Astrocyte (in vitro differentiated cells and primary cell): Measurements from ENCODE around the gene ELMO1. TPM values are rescaled to one million over a fixed set of nuclear protein-coding genes. Genes with fewer than 3 reads are reported as not detected.

ENCODE experiments used
- DNase-seq: peaks from one replicate; pipeline ENCODE4 v3.0.0-alpha.2; 2010; ENCODE audit warnings: low read depth
- FAIRE-seq: peaks from 2 replicates; lab custom pipeline; 2011; peaks lifted over from hg19 to GRCh38; lab: Jason Lieb, UNC
- H2AFZ ChIP-seq: 2 replicates; pipeline ENCODE4 v1.6.0; 2012; ENCODE audit warnings: low read depth, low read length, inconsistent platforms
- H3K27ac ChIP-seq: 2 replicates; pipeline ENCODE4 v1.5.1; 2011; ENCODE audit warnings: low read depth, low read length, inconsistent platforms
- H3K27me3 ChIP-seq: 2 replicates; pipeline ENCODE4 v1.6.0; 2011; ENCODE audit warnings: low read length, inconsistent platforms; ENCODE audit not compliant: insufficient read depth
- H3K36me3 ChIP-seq: 2 replicates; pipeline ENCODE4 v1.5.1; 2011; ENCODE audit warnings: low read length, inconsistent platforms; ENCODE audit not compliant: insufficient read depth
- H3K4me1 ChIP-seq: 2 replicates; pipeline ENCODE4 v1.5.1; 2011; ENCODE audit warnings: low read length, inconsistent platforms; ENCODE audit not compliant: insufficient read depth
- H3K4me2 ChIP-seq: 2 replicates; pipeline ENCODE4 v1.6.0; 2012; ENCODE audit warnings: low read length, inconsistent platforms
- H3K4me3 ChIP-seq: 2 replicates; pipeline ENCODE4 v1.5.1; 2011; ENCODE audit warnings: low read depth, mild to moderate bottlenecking, low read length, inconsistent platforms; ENCODE audit not compliant: insufficient read depth
- H3K79me2 ChIP-seq: 2 replicates; pipeline ENCODE4 v1.6.0; 2012; ENCODE audit warnings: mild to moderate bottlenecking, low read length, inconsistent platforms; ENCODE audit not compliant: insufficient read depth
- H3K9ac ChIP-seq: 2 replicates; pipeline ENCODE4 v1.6.0; 2012; ENCODE audit warnings: mild to moderate bottlenecking, low read length, inconsistent platforms
- H3K9me3 ChIP-seq: 2 replicates; pipeline ENCODE4 v1.5.1; 2012; ENCODE audit warnings: low read depth, mild to moderate bottlenecking, low read length, inconsistent platforms; ENCODE audit not compliant: insufficient read depth
- H4K20me1 ChIP-seq: 2 replicates; pipeline ENCODE4 v1.6.0; 2012; ENCODE audit warnings: low read length, inconsistent platforms; ENCODE audit not compliant: insufficient read depth
- H3K27ac Mint-ChIP-seq: one replicate; pipeline ENCODE4 v1.8.0; 2021; ENCODE audit warnings: mild to moderate bottlenecking, mixed read lengths; ENCODE audit not compliant: unreplicated experiment
- H3K27me3 Mint-ChIP-seq: one replicate; pipeline ENCODE4 v1.8.0; 2021; ENCODE audit warnings: low read depth, mixed read lengths; ENCODE audit not compliant: unreplicated experiment
- H3K36me3 Mint-ChIP-seq: one replicate; pipeline ENCODE4 v1.8.0; 2021; ENCODE audit warnings: low read depth, mixed read lengths; ENCODE audit not compliant: unreplicated experiment
- H3K4me1 Mint-ChIP-seq: one replicate; pipeline ENCODE4 v1.8.0; 2021; ENCODE audit warnings: low read depth, mixed read lengths; ENCODE audit not compliant: unreplicated experiment
- H3K4me3 Mint-ChIP-seq: one replicate; pipeline ENCODE4 v1.8.0; 2021; ENCODE audit warnings: mild to moderate bottlenecking, moderate library complexity, mixed read lengths; ENCODE audit not compliant: unreplicated experiment
- H3K9me3 Mint-ChIP-seq: one replicate; pipeline ENCODE4 v1.8.0; 2021; ENCODE audit warnings: mild to moderate bottlenecking, mixed read lengths; ENCODE audit not compliant: unreplicated experiment
- CTCF ChIP-seq: IDR thresholded peaks from 2 replicates; pipeline ENCODE4 v1.5.1; 2011; ENCODE audit warnings: low read depth, mild to moderate bottlenecking, inconsistent platforms, low read length, moderate library complexity; ENCODE audit not compliant: insufficient read depth
- EZH2 ChIP-seq: IDR thresholded peaks from 2 replicates; pipeline ENCODE4 v1.6.1; 2012; ENCODE audit warnings: mild to moderate bottlenecking, low read length, inconsistent platforms; ENCODE audit not compliant: insufficient read depth
- total RNA-seq: library from RNA; stranded (reverse); gene quantifications from 2 replicates; pipeline ENCODE4 v1.2.1, GENCODE V29; 2021

ELMO1 gene
- total RNA-seq, 1 donor from 2014 or later = 20.4 TPM

- DNase-seq (no peak), FAIRE-seq (no peak)
- H4K20me1 ChIP-seq = no peaks in the 10 kb centered on the region
- no peaks in the 10 kb centered on the region for H3K9me3 ChIP-seq
- no peak overlapping the region for H2AFZ ChIP-seq
- Mint-ChIP-seq H3K27me3 (no peaks in the 10 kb centered on the region), H3K36me3 (no peaks in the 10 kb centered on the region), H3K9me3 (no peaks in the 10 kb centered on the region), H3K4me3 (no peak overlapping the region), H3K27ac (no peak overlapping the region), H3K4me1 (no peaks in the 10 kb centered on the region)
- H3K27ac ChIP-seq = no peak overlapping the region
- no peak overlapping the region for H3K9ac ChIP-seq
- H3K4me2 ChIP-seq = no peak overlapping the region
- H3K36me3 ChIP-seq = no peaks in the 10 kb centered on the region
- no peak for TF ChIP-seq CTCF
- no peak for TF ChIP-seq EZH2
- H3K4me1 ChIP-seq = no peaks in the 10 kb centered on the region
- no peak overlapping the region for H3K4me3 ChIP-seq
- no peaks in the 10 kb centered on the region for H3K79me2 ChIP-seq
- no peaks in the 10 kb centered on the region for H3K27me3 ChIP-seq
Observed at GRCh38 chr7:37432281-37432920, 16.3 kb downstream of the ELMO1 start.

- Histone ChIP-seq H3K27me3 (no peaks in the 10 kb centered on the region), H3K36me3 (no peaks in the 10 kb centered on the region), H2AFZ (no peak overlapping the region), H4K20me1 (no peaks in the 10 kb centered on the region), H3K79me2 (no peaks in the 10 kb centered on the region), H3K4me3 (no peak overlapping the region), H3K4me1 (no peaks in the 10 kb centered on the region), H3K27ac (no peak overlapping the region), H3K4me2 (no peak overlapping the region), H3K9ac (no peak overlapping the region), H3K9me3 (no peaks in the 10 kb centered on the region)
- no peaks in the 10 kb centered on the region for H3K9me3 Mint-ChIP-seq
- H3K36me3 Mint-ChIP-seq = no peaks in the 10 kb centered on the region
- H3K27me3 Mint-ChIP-seq = no peaks in the 10 kb centered on the region
- TF ChIP-seq EZH2 = no peak
- TF ChIP-seq CTCF = no peak
- no peaks in the 10 kb centered on the region for H3K4me1 Mint-ChIP-seq
- no peak for FAIRE-seq
- no peak overlapping the region for H3K4me3 Mint-ChIP-seq
- H3K27ac Mint-ChIP-seq = no peak overlapping the region
- no peak for DNase-seq
Observed at GRCh38 chr7:37431413-37431812, 17.3 kb downstream of the ELMO1 start.

DNA sequence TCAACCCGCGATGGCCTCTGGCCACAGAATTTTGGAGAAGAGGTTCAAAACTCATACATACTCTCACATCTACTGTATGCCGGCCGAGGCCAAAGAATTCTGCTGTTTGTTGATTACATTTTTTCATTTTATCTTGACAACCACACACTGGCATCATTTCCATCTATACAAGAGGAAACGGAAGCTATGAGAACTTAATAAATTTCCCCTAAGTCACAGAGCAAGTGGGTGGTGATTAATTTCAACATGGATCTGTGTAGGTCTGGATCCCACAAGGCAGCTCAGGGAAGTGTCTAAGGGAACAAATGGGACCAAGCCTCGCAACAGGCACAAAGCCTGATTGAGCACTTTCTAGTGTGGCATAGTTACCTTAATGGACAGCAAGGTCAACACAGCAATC lies 18.0 kb downstream of the ELMO1 start:
- no peaks in the 10 kb centered on the region for H3K27me3 Mint-ChIP-seq
- H2AFZ ChIP-seq = no peak overlapping the region
- FAIRE-seq (no peak), DNase-seq (no peak)
- no peak overlapping the region for H3K27ac ChIP-seq
- no peak overlapping the region for H3K9ac ChIP-seq
- H3K4me3 ChIP-seq = no peak overlapping the region
- H3K9me3 ChIP-seq = no peaks in the 10 kb centered on the region
- no peaks in the 10 kb centered on the region for H3K4me1 ChIP-seq
- H3K9me3 Mint-ChIP-seq = no peaks in the 10 kb centered on the region
- no peaks in the 10 kb centered on the region for H3K36me3 ChIP-seq
- H3K4me1 Mint-ChIP-seq = no peaks in the 10 kb centered on the region
- H3K36me3 Mint-ChIP-seq = no peaks in the 10 kb centered on the region
- H3K4me2 ChIP-seq = no peak overlapping the region
- no peak overlapping the region for H3K27ac Mint-ChIP-seq
- H3K27me3 ChIP-seq = no peaks in the 10 kb centered on the region
- H4K20me1 ChIP-seq = no peaks in the 10 kb centered on the region
- TF ChIP-seq EZH2 (no peak), CTCF (no peak)
- no peak overlapping the region for H3K4me3 Mint-ChIP-seq
- H3K79me2 ChIP-seq = no peaks in the 10 kb centered on the region
